ENCODE measurements around the gene SIDT2.
"Not testable (repeated sequence)": the region's sequence is repeated elsewhere in the genome, so short reads cannot be mapped to it uniquely, and the experiment has no call there.

DNA sequence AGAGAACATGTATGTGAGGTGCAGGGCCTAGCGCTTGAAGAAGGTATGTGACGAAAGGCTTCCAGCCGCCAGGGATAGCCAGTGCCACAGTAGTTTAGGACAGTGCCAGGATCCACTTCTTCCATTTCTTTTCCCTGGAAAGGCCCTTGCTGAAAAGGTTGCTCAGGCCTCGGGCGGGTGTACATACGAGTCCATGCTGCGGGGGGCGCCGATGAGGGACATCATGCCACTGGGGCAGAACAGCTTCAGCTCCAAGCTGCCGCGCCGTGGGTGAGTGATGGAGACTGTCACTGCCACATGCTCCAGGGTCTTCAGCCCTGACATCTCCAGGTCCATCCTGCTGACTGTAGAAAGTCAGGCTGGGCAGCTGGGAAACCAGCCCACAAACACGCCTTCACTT lies 30.2 kb downstream of the SIDT2 start:
- TF ChIP-seq SUZ12 (IDR thresholded peaks at IDR 0.05; ENCODE audit: extremely low read depth, insufficient read depth, insufficient read length); ZNF274 (IDR thresholded peaks at IDR 0.05; ENCODE audit: low read depth, low read length); YY1 (IDR thresholded peaks at IDR 0.05; ENCODE audit: insufficient read depth, insufficient read length): not testable (repeated sequence)

Measured in NT2/D1 (cell line).